GM20000 (cell line): ENCODE measurements around the gene XIRP1.

Source experiments
- DNase-seq: peaks from one replicate; pipeline ENCODE4 v3.0.0; 2012; ENCODE audit warnings: low spot score
- TF ChIP-seq, protein P1 (sequence below): IDR thresholded peaks from 2 replicates; pipeline ENCODE4 v1.5.1; 2012; ENCODE audit warnings: mild to moderate bottlenecking, control low read depth; ENCODE audit errors: extremely low read depth, missing control alignments

XIRP1 gene

DNA sequence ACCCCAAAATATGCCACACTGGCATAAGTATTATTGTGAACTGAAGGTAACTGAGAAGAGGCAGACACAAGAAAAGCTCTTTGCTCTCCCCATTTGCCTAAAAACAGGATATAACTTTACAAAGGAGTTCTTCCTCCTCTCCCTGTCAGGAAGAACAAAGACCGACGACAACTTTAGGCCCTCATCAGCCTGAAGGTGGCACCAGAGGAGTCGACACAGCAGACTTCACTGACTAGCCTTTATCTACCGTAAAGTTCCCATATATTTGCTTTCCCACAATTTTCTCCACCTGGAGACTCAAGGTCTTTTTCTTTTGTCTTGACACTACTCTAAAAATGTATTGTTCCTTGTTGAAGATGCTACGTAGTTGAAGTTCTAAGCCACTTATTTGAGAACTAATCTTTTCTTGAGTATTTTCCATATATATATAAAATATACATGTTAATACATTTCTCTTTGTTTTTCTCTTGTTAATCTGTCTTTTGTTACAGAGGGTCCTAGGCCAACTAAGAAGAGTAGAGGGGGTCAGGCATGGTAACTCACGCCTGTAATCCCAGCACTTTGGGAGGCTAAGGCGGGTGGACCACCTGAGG, 16.2 kb upstream of the XIRP1 start:
- peak; percentile 53 for DNase-seq
- TF ChIP-seq, protein P1, sequence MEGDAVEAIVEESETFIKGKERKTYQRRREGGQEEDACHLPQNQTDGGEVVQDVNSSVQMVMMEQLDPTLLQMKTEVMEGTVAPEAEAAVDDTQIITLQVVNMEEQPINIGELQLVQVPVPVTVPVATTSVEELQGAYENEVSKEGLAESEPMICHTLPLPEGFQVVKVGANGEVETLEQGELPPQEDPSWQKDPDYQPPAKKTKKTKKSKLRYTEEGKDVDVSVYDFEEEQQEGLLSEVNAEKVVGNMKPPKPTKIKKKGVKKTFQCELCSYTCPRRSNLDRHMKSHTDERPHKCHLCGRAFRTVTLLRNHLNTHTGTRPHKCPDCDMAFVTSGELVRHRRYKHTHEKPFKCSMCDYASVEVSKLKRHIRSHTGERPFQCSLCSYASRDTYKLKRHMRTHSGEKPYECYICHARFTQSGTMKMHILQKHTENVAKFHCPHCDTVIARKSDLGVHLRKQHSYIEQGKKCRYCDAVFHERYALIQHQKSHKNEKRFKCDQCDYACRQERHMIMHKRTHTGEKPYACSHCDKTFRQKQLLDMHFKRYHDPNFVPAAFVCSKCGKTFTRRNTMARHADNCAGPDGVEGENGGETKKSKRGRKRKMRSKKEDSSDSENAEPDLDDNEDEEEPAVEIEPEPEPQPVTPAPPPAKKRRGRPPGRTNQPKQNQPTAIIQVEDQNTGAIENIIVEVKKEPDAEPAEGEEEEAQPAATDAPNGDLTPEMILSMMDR: peak; percentile 53

- TF ChIP-seq, protein P1: no peak
- no peak for DNase-seq
Measured at GRCh38 chr3:39207361-39208186, 15.2 kb upstream of the XIRP1 start.

GRCh38 chr3:39205919-39206516, 13.6 kb upstream of the XIRP1 start:
- no peak for DNase-seq
- TF ChIP-seq, protein P1: no peak

- TF ChIP-seq, protein P1: no peak
- DNase-seq: no peak
Measured at GRCh38 chr3:39205131-39205530, 12.7 kb upstream of the XIRP1 start.

- no peak for DNase-seq
- TF ChIP-seq, protein P1: no peak
Measured at GRCh38 chr3:39203860-39204259, 11.5 kb upstream of the XIRP1 start.

DNA sequence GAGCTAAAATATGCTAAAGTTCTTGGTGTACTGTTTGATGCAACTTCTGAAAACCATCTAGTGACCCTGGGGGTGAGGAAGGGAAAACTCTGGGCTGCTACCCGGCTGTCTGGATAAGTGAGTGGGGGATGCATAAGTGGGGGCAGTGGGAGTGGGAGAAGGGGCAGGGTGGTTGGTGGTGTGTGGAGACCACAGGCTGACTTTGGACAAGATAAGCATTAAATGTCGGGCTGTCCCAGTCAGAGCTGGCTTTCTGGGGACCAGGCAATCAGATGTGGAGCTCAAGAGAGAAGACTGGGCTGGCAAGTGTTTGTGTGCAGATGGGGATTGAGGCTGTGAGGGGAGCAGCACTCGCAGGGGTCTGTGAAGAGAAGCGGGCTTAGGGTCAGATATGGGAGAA, 11.0 kb upstream of the XIRP1 start:
- no peak for DNase-seq
- TF ChIP-seq, protein P1: no peak

DNA sequence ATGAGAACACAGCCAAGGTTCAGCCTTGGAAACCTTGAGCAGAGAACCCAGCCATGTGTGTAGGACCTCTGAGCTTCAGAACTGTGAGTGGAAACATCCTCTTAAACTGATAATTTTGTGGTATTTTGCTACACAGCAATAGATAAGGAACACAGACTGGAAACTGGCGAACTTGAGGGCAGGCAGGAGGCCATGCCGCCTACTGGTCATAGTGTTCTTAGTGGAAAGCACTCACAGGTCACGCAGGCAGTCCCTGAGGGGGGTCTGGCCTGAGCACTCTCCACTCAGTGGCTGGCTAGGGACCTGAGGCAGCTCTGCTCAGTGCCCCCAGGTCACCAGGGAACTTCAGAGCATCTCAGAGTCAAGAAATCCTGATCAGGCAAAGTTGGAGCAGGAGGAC, 9.7 kb upstream of the XIRP1 start:
- TF ChIP-seq, protein P1: no peak
- no peak for DNase-seq
